Right lobe of liver (tissue), 4 donors: ENCODE data around the gene DOCK2.

Source experiments
- CTCF ChIP-seq, 4 donors: fragments of 200-600 bp in 3 of 4; fragments of 450-650 bp in 1 of 4; IDR thresholded peaks; one replicate each; pipeline versions ENCODE4 v1.5.1 to v1.8.0; 2016 to 2022; ENCODE audit warnings: antibody characterized with exemption in 4 of 4, mild to moderate bottlenecking in 2 of 4
- POLR2A ChIP-seq: fragments of 450-650 bp; IDR thresholded peaks from one replicate; pipeline ENCODE4 v1.6.1; 2017; ENCODE audit warnings: antibody characterized with exemption, mild to moderate bottlenecking
- donor health status: DM: no; HTN: no; CAD: no.
- donor health status: DM: no; HTN: no; CAD: no.
- donor health status: DM: no; HTN: yes; CAD: no.

GRCh38 chr5:169840405-169840804 lies 203.3 kb downstream of the DOCK2 start:
- TF ChIP-seq CTCF (IDR thresholded peaks at IDR 0.05) (no peak), POLR2A (no peak)
